Activated CD8-positive, alpha-beta T cell treated with anti-CD3 and anti-CD28 coated beads, Interleukin-2, amount 10 ng/mL, durations not matched to agents 7 days and 5 days (primary cell): ENCODE results near the gene CSTA. TPM values are rescaled to one million over a fixed set of nuclear protein-coding genes. Genes with fewer than 3 reads are reported as not detected.
A peak's percentile ranks its signal among the peaks of the same experiment; 100 is the strongest.
"Not testable (repeated sequence)": the region's sequence is repeated elsewhere in the genome, so short reads cannot be mapped to it uniquely, and the experiment has no call there.

Experiments used
- ATAC-seq: fragments of 150-1000 bp; cut with Tn5 transposase; one replicate; pipeline ENCODE4 v1.10.0; 2021; ENCODE audit warnings: moderate library complexity
- CTCF ChIA-PET: fragments of 350-600 bp; sonication (Branson Sonifier 250); formaldehyde crosslinking; loops from one replicate; lab custom pipeline; 2021; ENCODE audit warnings: antibody characterized with exemption; lab: Charles Lee
- POLR2A ChIA-PET: fragments of 350-600 bp; sonication (Branson Sonifier 250); formaldehyde crosslinking; loops from one replicate; lab custom pipeline; 2021; ENCODE audit warnings: antibody characterized with exemption; lab: Charles Lee
- DNase-seq: peaks from one replicate; pipeline ENCODE4 v3.0.0-alpha.2; 2020
- H3K27ac Mint-ChIP-seq: one replicate; pipeline ENCODE4 v1.8.0; 2021; ENCODE audit warnings: mild to moderate bottlenecking, mixed read lengths
- H3K27me3 Mint-ChIP-seq: one replicate; pipeline ENCODE4 v1.8.0; 2021; ENCODE audit warnings: low read depth, mixed read lengths
- H3K36me3 Mint-ChIP-seq: one replicate; pipeline ENCODE4 v1.8.0; 2021; ENCODE audit warnings: low read depth, mixed read lengths
- H3K4me1 Mint-ChIP-seq: one replicate; pipeline ENCODE4 v1.8.0; 2021; ENCODE audit warnings: low read depth, mixed read lengths
- H3K4me3 Mint-ChIP-seq: one replicate; pipeline ENCODE4 v1.8.0; 2021; ENCODE audit warnings: mild to moderate bottlenecking, mixed read lengths
- H3K9me3 Mint-ChIP-seq: one replicate; pipeline ENCODE4 v1.8.0; 2022; ENCODE audit warnings: mixed read lengths; ENCODE audit not compliant: insufficient read depth
- total RNA-seq, 2 experiments: library from RNA; stranded (reverse); gene quantifications; one replicate each; pipeline ENCODE4 v1.2.3, GENCODE V29; 2021

Gene CSTA
- total RNA-seq, 2 experiments from 2014 or later = not detected

DNA sequence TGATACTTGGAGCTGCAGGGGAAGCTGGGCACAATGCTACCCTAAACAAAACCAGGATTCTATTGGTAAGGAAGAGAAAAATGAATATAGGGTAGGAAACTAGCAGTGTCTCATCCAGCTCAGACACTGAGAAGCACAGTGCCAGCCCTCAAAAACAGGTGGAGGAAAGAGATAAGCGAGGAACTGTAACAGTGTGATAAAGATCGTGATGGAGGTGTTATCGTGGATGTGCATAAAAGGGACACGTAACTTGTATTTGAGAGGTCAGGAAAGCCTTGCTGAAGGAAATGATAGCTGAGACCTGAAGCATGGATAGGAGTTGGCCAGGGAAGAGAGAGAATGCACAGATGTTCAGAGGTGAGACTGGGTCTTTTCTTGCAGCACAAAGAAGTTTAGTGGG is 30.6 kb downstream of the CSTA start:
- H3K36me3 Mint-ChIP-seq = peaks cover 14% of the 10 kb centered on the region
- ATAC-seq (no peak), DNase-seq (no peak)
- H3K9me3 Mint-ChIP-seq = no peaks in the 10 kb centered on the region
- no peak overlapping the region for H3K27ac Mint-ChIP-seq
- ChIA-PET CTCF (interaction anchor here (0.6 to 2.9 kb wide), 5 partner anchors 33 to 501 kb away, joined by 3 to 24 read pairs (median 4); no protein-coding TSS in a partner anchor), POLR2A (no interaction called here)
- H3K27me3 Mint-ChIP-seq = no peaks in the 10 kb centered on the region
- no peak overlapping the region for H3K4me3 Mint-ChIP-seq
- H3K4me1 Mint-ChIP-seq = peaks cover 9% of the 10 kb centered on the region

DNA sequence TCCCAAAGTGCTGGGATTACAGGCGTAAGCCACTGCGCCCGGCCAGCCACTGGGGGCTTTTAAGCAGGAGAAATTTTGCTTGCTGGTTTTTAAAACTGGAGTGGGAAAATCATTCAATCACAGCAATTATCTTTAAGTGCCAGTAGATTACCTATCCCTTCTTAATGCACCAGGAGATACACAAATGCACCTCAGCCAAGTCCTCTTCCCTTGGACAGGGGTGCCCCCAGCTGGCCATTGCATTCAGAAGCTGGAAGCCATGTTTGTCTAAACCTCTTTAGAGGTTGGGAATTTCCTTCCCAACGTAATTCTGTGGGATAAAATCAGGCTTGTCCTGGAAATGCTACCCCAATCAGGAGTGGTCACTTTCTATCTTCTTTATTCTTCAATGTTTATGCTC is 31.4 kb downstream of the CSTA start:
- POLR2A ChIA-PET = no interaction called here
- no peak overlapping the region for H3K4me3 Mint-ChIP-seq
- H3K4me1 Mint-ChIP-seq = peaks cover 9% of the 10 kb centered on the region
- no peak for ATAC-seq
- CTCF ChIA-PET = interaction anchor here (0.6 to 2.9 kb wide), 5 partner anchors 34 to 500 kb away, joined by 3 to 24 read pairs (median 8); no protein-coding TSS in a partner anchor
- peaks cover 14% of the 10 kb centered on the region for H3K36me3 Mint-ChIP-seq
- H3K9me3 Mint-ChIP-seq = no peaks in the 10 kb centered on the region
- no peaks in the 10 kb centered on the region for H3K27me3 Mint-ChIP-seq
- DNase-seq = peak; percentile 50
- H3K27ac Mint-ChIP-seq = no peak overlapping the region

- no peak overlapping the region for H3K27ac Mint-ChIP-seq
- H3K4me1 Mint-ChIP-seq = peaks cover 9% of the 10 kb centered on the region
- no peaks in the 10 kb centered on the region for H3K27me3 Mint-ChIP-seq
- CTCF ChIA-PET = interaction anchor here (0.9 to 2.9 kb wide), 5 partner anchors 26 to 812 kb away, joined by 3 to 24 read pairs (median 6); partner anchors contain the start of genes FAM162A and POLQ
- H3K9me3 Mint-ChIP-seq = no peaks in the 10 kb centered on the region
- ATAC-seq (no peak), DNase-seq (no peak)
- H3K4me3 Mint-ChIP-seq = no peak overlapping the region
- POLR2A ChIA-PET = no interaction called here
- peaks cover 15% of the 10 kb centered on the region for H3K36me3 Mint-ChIP-seq
Observed at GRCh38 chr3:122357828-122358702, 33.0 kb downstream of the CSTA start.

DNA sequence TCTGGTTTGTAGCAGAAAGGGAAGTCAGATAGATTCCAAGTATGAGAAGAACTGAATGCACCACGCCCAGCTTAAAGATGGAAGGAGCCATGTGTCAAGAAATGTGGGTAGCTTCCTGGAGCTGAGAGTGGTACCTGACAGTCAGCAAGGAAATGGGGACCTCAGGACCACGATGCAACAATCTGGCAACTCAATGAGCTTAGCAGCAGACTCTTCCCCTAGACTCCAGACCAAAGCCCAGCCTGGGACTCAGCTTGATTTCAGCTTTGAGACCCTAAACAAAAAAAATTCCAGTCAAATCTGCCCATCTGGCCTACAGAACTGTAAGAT is 33.6 kb downstream of the CSTA start:
- H3K36me3 Mint-ChIP-seq = peaks cover 16% of the 10 kb centered on the region
- POLR2A ChIA-PET = interaction anchor here (0.7 kb wide), 1 partner anchor 812 kb away, joined by 5 read pairs; no protein-coding TSS in a partner anchor
- ATAC-seq = no peak
- peaks cover 9% of the 10 kb centered on the region for H3K4me1 Mint-ChIP-seq
- H3K27me3 Mint-ChIP-seq = no peaks in the 10 kb centered on the region
- no peaks in the 10 kb centered on the region for H3K9me3 Mint-ChIP-seq
- no peak for DNase-seq
- no peak overlapping the region for H3K27ac Mint-ChIP-seq
- CTCF ChIA-PET = interaction anchor here (0.9 to 1.7 kb wide), 3 partner anchors 26 to 813 kb away, joined by 3 to 6 read pairs (median 5); partner anchors contain the start of genes FAM162A and POLQ
- H3K4me3 Mint-ChIP-seq = no peak overlapping the region

- Mint-ChIP-seq H3K27ac (no peak overlapping the region), H3K4me3 (no peak overlapping the region), H3K4me1 (peaks cover 9% of the 10 kb centered on the region), H3K36me3 (peaks cover 28% of the 10 kb centered on the region), H3K27me3 (no peaks in the 10 kb centered on the region), H3K9me3 (no peaks in the 10 kb centered on the region)
- ATAC-seq (no peak), DNase-seq (no peak)
- POLR2A ChIA-PET = interaction anchor here (0.6 kb wide), 1 partner anchor 9 kb away, joined by 3 read pairs; no protein-coding TSS in a partner anchor
- CTCF ChIA-PET = interaction anchor here (0.6 to 1.7 kb wide), 5 partner anchors 20 to 261 kb away, joined by 3 to 8 read pairs (median 3); partner anchors contain the start of gene FAM162A
Observed at GRCh38 chr3:122362026-122362425, 37.0 kb downstream of the CSTA start.

DNA sequence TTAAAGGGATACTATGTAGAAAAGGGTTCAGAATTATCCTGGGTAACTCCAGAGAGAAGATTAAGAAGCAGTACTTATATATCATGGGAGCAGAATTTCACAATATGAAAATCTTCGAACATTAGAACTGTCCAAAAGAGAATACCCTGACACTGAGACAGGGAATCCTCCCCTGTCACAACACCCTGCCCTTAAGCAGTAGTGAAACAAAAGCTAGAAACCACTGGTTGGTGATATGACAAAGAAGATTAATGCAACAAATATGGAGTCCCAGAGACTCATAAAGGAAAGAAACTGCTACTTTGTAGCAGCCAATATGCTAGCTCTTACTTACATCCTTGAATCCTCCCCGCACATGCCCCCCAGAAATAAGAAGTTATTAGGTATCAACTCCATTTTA is 39.4 kb downstream of the CSTA start:
- Mint-ChIP-seq H3K27ac (no peak overlapping the region), H3K9me3 (no peaks in the 10 kb centered on the region), H3K36me3 (peaks cover 27% of the 10 kb centered on the region), H3K27me3 (no peaks in the 10 kb centered on the region), H3K4me3 (no peak overlapping the region), H3K4me1 (no peaks in the 10 kb centered on the region)
- POLR2A ChIA-PET = interaction anchor here (0.5 kb wide), 1 partner anchor 689 kb away, joined by 4 read pairs; no protein-coding TSS in a partner anchor
- DNase-seq (no peak), ATAC-seq (no peak)
- CTCF ChIA-PET = interaction anchor here (1.0 to 1.7 kb wide), 5 partner anchors 10 to 818 kb away, joined by 3 to 7 read pairs (median 4); partner anchors contain the start of gene FAM162A

GRCh38 chr3:122365073-122365472 is 40.0 kb downstream of the CSTA start:
- ChIA-PET POLR2A (no interaction called here), CTCF (interaction anchor here (1.3 to 1.7 kb wide), 4 partner anchors 14 to 818 kb away, joined by 4 to 7 read pairs (median 6); partner anchors contain the start of gene FAM162A)
- Mint-ChIP-seq H3K4me3 (no peak overlapping the region), H3K36me3 (peaks cover 26% of the 10 kb centered on the region), H3K27ac (no peak overlapping the region), H3K27me3 (no peaks in the 10 kb centered on the region), H3K4me1 (no peaks in the 10 kb centered on the region), H3K9me3 (no peaks in the 10 kb centered on the region)
- DNase-seq = no peak
- ATAC-seq = no peak

DNA sequence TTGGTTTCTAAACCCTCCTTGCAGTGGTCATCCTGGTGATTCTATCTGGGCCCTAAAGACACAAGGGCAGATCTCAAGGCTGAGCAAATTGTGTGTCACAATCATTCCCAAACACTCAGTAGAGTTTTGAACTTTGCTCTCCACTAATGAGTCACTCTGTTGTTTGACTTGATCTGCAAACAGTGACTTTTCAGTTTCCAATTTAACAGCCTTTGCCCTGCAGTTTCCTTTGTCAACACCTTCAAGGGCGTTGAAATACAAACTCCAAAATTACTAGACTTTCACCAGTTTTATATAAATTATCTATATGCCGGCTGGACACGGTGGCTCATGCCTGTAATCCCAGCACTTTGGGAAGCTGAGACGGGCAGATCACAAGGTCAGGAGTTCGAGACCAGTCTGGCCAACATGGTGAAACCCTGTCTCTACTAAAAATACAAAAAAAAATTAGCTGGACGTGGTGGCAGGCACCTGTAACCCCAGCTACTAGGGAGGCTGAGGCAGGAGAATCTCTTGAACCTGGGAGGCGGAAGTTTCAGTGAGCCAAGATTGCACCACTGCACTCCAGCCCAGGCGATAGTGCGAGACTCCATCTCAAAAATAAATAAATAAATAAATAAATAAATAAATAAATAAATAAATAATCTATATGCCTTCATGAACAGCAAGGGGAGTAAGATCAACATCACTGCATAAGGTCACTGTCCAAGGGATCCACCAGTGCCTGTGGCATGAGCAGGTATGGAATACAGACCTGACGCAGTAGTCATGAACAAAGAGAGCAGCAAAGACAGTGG is 40.7 kb downstream of the CSTA start:
- H3K4me3 Mint-ChIP-seq, H3K9me3 Mint-ChIP-seq, DNase-seq, H3K27ac Mint-ChIP-seq, H3K4me1 Mint-ChIP-seq, H3K27me3 Mint-ChIP-seq, ATAC-seq, POLR2A ChIA-PET: not testable (repeated sequence)
- CTCF ChIA-PET = interaction anchor here (0.9 to 1.7 kb wide), 8 partner anchors 13 to 819 kb away, joined by 3 to 7 read pairs (median 4); partner anchors contain the start of gene FAM162A
- peaks cover 23% of the 10 kb centered on the region for H3K36me3 Mint-ChIP-seq

DNA sequence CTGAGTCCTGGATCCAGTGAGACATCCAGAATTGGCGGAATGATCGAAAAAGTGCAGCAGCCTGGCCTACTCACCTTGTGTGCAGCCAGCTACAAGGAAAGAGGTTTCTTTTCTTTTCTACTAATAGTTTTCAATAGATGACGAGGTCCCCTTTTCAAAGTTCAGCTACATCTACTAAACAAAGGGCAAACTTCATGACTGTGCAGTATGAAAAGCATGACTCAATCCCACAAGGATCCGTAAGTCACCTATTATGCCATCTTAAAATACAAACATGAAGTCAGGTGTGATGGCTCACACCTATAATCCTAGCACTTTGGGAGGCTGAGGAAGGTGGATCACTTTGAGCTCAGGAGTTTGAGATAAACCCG is 41.3 kb downstream of the CSTA start:
- Mint-ChIP-seq H3K9me3 (no peaks in the 10 kb centered on the region), H3K4me3 (no peak overlapping the region), H3K27me3 (no peaks in the 10 kb centered on the region), H3K4me1 (no peaks in the 10 kb centered on the region), H3K27ac (no peak overlapping the region), H3K36me3 (peaks cover 27% of the 10 kb centered on the region)
- POLR2A ChIA-PET = interaction anchor here (0.6 kb wide), 1 partner anchor 199 kb away, joined by 3 read pairs; no protein-coding TSS in a partner anchor
- ATAC-seq (no peak), DNase-seq (no peak)
- CTCF ChIA-PET = interaction anchor here (0.9 to 1.3 kb wide), 4 partner anchors 18 to 70 kb away, joined by 3 read pairs; partner anchors contain the start of gene FAM162A

DNA sequence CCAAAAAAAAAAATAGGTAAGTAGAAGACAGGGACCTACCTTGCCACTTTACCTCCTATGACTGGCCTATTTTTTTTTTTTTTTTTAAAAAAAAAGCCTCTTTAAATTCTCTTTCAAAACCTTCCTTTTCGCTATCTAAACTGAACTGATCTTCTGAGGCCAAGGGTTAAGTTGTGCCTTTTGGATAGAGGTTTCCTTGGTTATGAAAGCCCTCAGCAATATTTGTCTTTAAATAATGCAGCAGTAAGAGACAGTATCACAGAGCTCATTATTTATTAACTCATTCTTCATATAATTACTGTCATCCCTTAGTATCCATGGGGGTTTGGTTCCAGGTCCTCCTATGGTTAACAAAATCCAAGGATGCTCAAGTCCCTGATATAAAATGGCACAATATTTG is 49.0 kb downstream of the CSTA start:
- H3K4me1 Mint-ChIP-seq = peaks cover 12% of the 10 kb centered on the region
- ChIA-PET POLR2A (no interaction called here), CTCF (no interaction called here)
- no peak overlapping the region for H3K27ac Mint-ChIP-seq
- DNase-seq (no peak), ATAC-seq (no peak)
- H3K4me3 Mint-ChIP-seq = no peak overlapping the region
- H3K36me3 Mint-ChIP-seq = peaks cover 22% of the 10 kb centered on the region
- H3K27me3 Mint-ChIP-seq = no peaks in the 10 kb centered on the region
- H3K9me3 Mint-ChIP-seq = no peaks in the 10 kb centered on the region

- Mint-ChIP-seq H3K27me3 (no peaks in the 10 kb centered on the region), H3K27ac (no peak overlapping the region), H3K36me3 (peaks cover 16% of the 10 kb centered on the region), H3K9me3 (no peaks in the 10 kb centered on the region), H3K4me1 (peaks cover 39% of the 10 kb centered on the region), H3K4me3 (no peak overlapping the region)
- no peak for DNase-seq
- ATAC-seq = no peak
- CTCF ChIA-PET = interaction anchor here (0.5 kb wide), 1 partner anchor 556 kb away, joined by 3 read pairs; no protein-coding TSS in a partner anchor
- POLR2A ChIA-PET = no interaction called here
Observed at GRCh38 chr3:122377975-122378374, 52.9 kb downstream of the CSTA start.
